SK-N-SH (cell line): ENCODE data around the gene PPP1R8.

Source experiments
- EP300 ChIP-seq, 2 experiments: IDR thresholded peaks; 2 replicates each; pipeline versions ENCODE4 v1.4.0 to v1.6.1; 2012; ENCODE audit warnings: borderline replicate concordance in 1 of 2, low read depth in 1 of 2, low read length in 1 of 2
- POLR2AphosphoS5 ChIP-seq: IDR thresholded peaks from 2 replicates; pipeline ENCODE4 v1.6.1; 2012; ENCODE audit warnings: low read depth, low read length
- TAF1 ChIP-seq: IDR thresholded peaks from 2 replicates; pipeline ENCODE4 v1.6.1; 2012; ENCODE audit warnings: low read depth, mild to moderate bottlenecking, low read length, moderate library complexity, borderline replicate concordance
- TF ChIP-seq, protein P1 (sequence below): fragments of 200-600 bp; sonication (generic); IDR thresholded peaks from 2 replicates; pipeline ENCODE4 v1.6.1; 2017; ENCODE audit warnings: antibody characterized with exemption, mild to moderate bottlenecking, moderate library complexity

DNA sequence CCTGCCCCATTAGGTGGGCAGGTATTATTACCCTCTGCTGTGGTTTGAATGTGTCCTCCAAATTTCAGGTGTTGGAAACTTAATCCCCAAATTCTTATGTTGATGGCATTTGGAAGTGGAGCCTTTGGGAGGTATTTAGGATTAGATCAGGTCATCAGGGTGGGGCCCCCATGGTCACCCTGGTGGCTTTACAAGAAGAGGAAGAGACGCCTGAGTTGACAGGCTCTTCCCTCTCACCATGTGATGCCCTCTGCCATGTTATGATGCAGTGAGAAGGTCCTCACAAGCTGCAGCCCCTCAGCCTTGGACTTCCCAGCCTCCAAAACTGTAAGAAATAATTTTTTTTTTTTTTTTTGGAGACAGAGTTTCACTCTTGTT is 32.9 kb downstream of the PPP1R8 start:
- TF ChIP-seq, protein P1, sequence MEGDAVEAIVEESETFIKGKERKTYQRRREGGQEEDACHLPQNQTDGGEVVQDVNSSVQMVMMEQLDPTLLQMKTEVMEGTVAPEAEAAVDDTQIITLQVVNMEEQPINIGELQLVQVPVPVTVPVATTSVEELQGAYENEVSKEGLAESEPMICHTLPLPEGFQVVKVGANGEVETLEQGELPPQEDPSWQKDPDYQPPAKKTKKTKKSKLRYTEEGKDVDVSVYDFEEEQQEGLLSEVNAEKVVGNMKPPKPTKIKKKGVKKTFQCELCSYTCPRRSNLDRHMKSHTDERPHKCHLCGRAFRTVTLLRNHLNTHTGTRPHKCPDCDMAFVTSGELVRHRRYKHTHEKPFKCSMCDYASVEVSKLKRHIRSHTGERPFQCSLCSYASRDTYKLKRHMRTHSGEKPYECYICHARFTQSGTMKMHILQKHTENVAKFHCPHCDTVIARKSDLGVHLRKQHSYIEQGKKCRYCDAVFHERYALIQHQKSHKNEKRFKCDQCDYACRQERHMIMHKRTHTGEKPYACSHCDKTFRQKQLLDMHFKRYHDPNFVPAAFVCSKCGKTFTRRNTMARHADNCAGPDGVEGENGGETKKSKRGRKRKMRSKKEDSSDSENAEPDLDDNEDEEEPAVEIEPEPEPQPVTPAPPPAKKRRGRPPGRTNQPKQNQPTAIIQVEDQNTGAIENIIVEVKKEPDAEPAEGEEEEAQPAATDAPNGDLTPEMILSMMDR: no peak
- no peak for TF ChIP-seq EP300 (IDR thresholded peaks at IDR 0.05; ENCODE audit: borderline replicate concordance in 1 of 2, low read depth in 1 of 2, low read length in 1 of 2)
- no peak for TF ChIP-seq POLR2AphosphoS5
- no peak for TF ChIP-seq TAF1
